ENCODE results near the gene YPEL4.

GRCh38 chr11:57674251-57674650 is 24.5 kb upstream of the YPEL4 start:
- TF ChIP-seq CTCF (IDR thresholded peaks at IDR 0.05): no peak
- no peak for TF ChIP-seq POLR2A (IDR thresholded peaks at IDR 0.05)

Data from esophagus squamous epithelium (tissue), 4 donors.